ENCODE data around the gene IGF2R. TPM values are rescaled to one million over a fixed set of nuclear protein-coding genes. Genes with fewer than 3 reads are reported as not detected.
A peak's percentile ranks its signal among the peaks of the same experiment; 100 is the strongest.

The IGF2R gene
- total and polyA plus RNA-seq, 2 experiments from 2014 or later, result 8.1 to 30.9 TPM

- no peaks in the 10 kb centered on the region for H3K27me3 ChIP-seq (replicated peaks; ENCODE audit: insufficient read depth)
- no peak overlapping the region for H3K4me3 ChIP-seq
- no peaks in the 10 kb centered on the region for H3K79me2 ChIP-seq (ENCODE audit: insufficient read depth)
- in situ Hi-C loops (cut with MboI), result no loop called here
- H3K9me2 ChIP-seq (ENCODE audit: insufficient read depth), result no peaks in the 10 kb centered on the region
- TF ChIP-seq EZH2phosphoT487 (IDR thresholded peaks at IDR 0.05; ENCODE audit: insufficient read depth, low read depth) (no peak), EZH2 (IDR thresholded peaks at IDR 0.05; ENCODE audit: insufficient read depth, poor library complexity, severe bottlenecking) (no peak)
- H3K4me2 ChIP-seq (ENCODE audit: unreplicated experiment), result no peak overlapping the region
- H3K27ac ChIP-seq, result no peak overlapping the region
- H2AFZ ChIP-seq, result no peak overlapping the region
- 86 to 87% methylated on average over 17 of the region's 17 CpGs for WGBS, 2 experiments (ENCODE audit: low coverage in 1 of 2, low lambda C conversion rate in 2 of 2, missing lambda C conversion rate in 2 of 2)
- no peaks in the 10 kb centered on the region for H3K9me3 ChIP-seq (ENCODE audit: low read depth)
- peaks cover 28% of the 10 kb centered on the region for H3F3A ChIP-seq (ENCODE audit: insufficient read depth)
- no peak overlapping the region for H3K9ac ChIP-seq
- H3K4me1 ChIP-seq (ENCODE audit: insufficient read depth), result peaks cover 36% of the 10 kb centered on the region
- H4K20me1 ChIP-seq (ENCODE audit: insufficient read depth), result no peaks in the 10 kb centered on the region
- H3K36me3 ChIP-seq (ENCODE audit: low read depth), result no peaks in the 10 kb centered on the region; the same call in 1 of the 2 replicates
- no peak for DNase-seq
Measured at GRCh38 chr6:160034036-160034930, 65.4 kb downstream of the IGF2R start.

DNA sequence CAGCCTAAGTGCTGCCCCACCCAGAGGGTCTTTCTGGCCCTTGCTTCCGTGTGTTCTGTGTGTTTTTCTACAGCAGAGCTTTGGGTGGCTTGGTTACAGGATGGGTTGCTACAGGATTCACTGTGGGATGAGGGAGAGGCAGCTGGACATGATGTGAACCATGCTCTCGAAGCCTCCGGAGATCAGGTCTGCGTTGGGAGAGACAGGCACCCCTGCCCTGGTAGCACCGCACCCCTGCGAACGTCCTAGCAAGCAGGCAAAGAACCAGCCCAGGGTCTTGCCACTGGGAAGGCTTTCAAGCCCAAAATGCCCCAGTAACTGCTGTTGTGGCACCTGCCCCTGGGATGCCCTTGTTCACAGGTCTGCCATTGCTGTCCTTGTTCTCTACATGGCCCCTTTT lies 66.4 kb downstream of the IGF2R start:
- Histone ChIP-seq H3K4me3 (no peak overlapping the region), H3K27me3 (replicated peaks; ENCODE audit: insufficient read depth) (no peaks in the 10 kb centered on the region), H3K4me2 (ENCODE audit: unreplicated experiment) (no peak overlapping the region), H2AFZ (no peak overlapping the region), H3K9me2 (ENCODE audit: insufficient read depth) (no peaks in the 10 kb centered on the region), H4K20me1 (ENCODE audit: insufficient read depth) (no peaks in the 10 kb centered on the region), H3K79me2 (ENCODE audit: insufficient read depth) (no peaks in the 10 kb centered on the region), H3F3A (ENCODE audit: insufficient read depth) (peaks cover 20% of the 10 kb centered on the region), H3K9ac (no peak overlapping the region), H3K9me3 (ENCODE audit: low read depth) (no peaks in the 10 kb centered on the region), H3K27ac (no peak overlapping the region), H3K36me3 (ENCODE audit: low read depth) (no peaks in the 10 kb centered on the region; the same call in 1 of the 2 replicates), H3K4me1 (ENCODE audit: insufficient read depth) (peaks cover 30% of the 10 kb centered on the region)
- in situ Hi-C loops (cut with MboI), result no loop called here
- WGBS, 2 experiments (ENCODE audit: low coverage in 1 of 2, low lambda C conversion rate in 2 of 2, missing lambda C conversion rate in 2 of 2), result 95 to 98% methylated on average over 7 of the region's 7 CpGs
- no peak for TF ChIP-seq EZH2 (IDR thresholded peaks at IDR 0.05; ENCODE audit: insufficient read depth, poor library complexity, severe bottlenecking)
- no peak for TF ChIP-seq EZH2phosphoT487 (IDR thresholded peaks at IDR 0.05; ENCODE audit: insufficient read depth, low read depth)
- no peak for DNase-seq

GRCh38 chr6:160035693-160036330 lies 66.9 kb downstream of the IGF2R start:
- in situ Hi-C loops (cut with MboI), result no loop called here
- no peaks in the 10 kb centered on the region for H3K79me2 ChIP-seq (ENCODE audit: insufficient read depth)
- no peaks in the 10 kb centered on the region for H3K9me2 ChIP-seq (ENCODE audit: insufficient read depth)
- H3K27me3 ChIP-seq (replicated peaks; ENCODE audit: insufficient read depth), result no peaks in the 10 kb centered on the region
- H3K9ac ChIP-seq, result peak overlapping the region; percentile 31; the same call in 1 of the 2 replicates
- H3K27ac ChIP-seq, result peak overlapping the region; percentile 72
- no peaks in the 10 kb centered on the region for H3K9me3 ChIP-seq (ENCODE audit: low read depth)
- H3K4me2 ChIP-seq (ENCODE audit: unreplicated experiment), result peak overlapping the region; percentile 58
- DNase-seq, result peak; percentile 32
- H3F3A ChIP-seq (ENCODE audit: insufficient read depth), result peaks cover 20% of the 10 kb centered on the region
- H3K4me1 ChIP-seq (ENCODE audit: insufficient read depth), result peaks cover 24% of the 10 kb centered on the region
- WGBS, 2 experiments (ENCODE audit: low coverage in 1 of 2, low lambda C conversion rate in 2 of 2, missing lambda C conversion rate in 2 of 2), result 79 to 85% methylated on average over 12 of the region's 12 CpGs
- no peak overlapping the region for H2AFZ ChIP-seq
- H3K36me3 ChIP-seq (ENCODE audit: low read depth), result no peaks in the 10 kb centered on the region; the same call in 1 of the 2 replicates
- no peaks in the 10 kb centered on the region for H4K20me1 ChIP-seq (ENCODE audit: insufficient read depth)
- H3K4me3 ChIP-seq, result no peak overlapping the region
- TF ChIP-seq EZH2 (IDR thresholded peaks at IDR 0.05; ENCODE audit: insufficient read depth, poor library complexity, severe bottlenecking) (no peak), EZH2phosphoT487 (IDR thresholded peaks at IDR 0.05; ENCODE audit: insufficient read depth, low read depth) (no peak)

GRCh38 chr6:160036331-160036695 lies 67.4 kb downstream of the IGF2R start:
- H3K9ac ChIP-seq, result peak overlapping the region; percentile 31
- H4K20me1 ChIP-seq (ENCODE audit: insufficient read depth), result no peaks in the 10 kb centered on the region
- H3K27me3 ChIP-seq (replicated peaks; ENCODE audit: insufficient read depth), result no peaks in the 10 kb centered on the region
- in situ Hi-C loops (cut with MboI), result no loop called here
- H2AFZ ChIP-seq, result peak overlapping the region; percentile 21; the same call in 1 of the 2 replicates
- DNase-seq, result no peak
- peak overlapping the region; percentile 72 for H3K27ac ChIP-seq
- TF ChIP-seq EZH2phosphoT487 (IDR thresholded peaks at IDR 0.05; ENCODE audit: insufficient read depth, low read depth) (no peak), EZH2 (IDR thresholded peaks at IDR 0.05; ENCODE audit: insufficient read depth, poor library complexity, severe bottlenecking) (no peak)
- no peaks in the 10 kb centered on the region for H3K9me3 ChIP-seq (ENCODE audit: low read depth)
- no peaks in the 10 kb centered on the region; the same call in 1 of the 2 replicates for H3K36me3 ChIP-seq (ENCODE audit: low read depth)
- H3K4me3 ChIP-seq, result peak overlapping the region; percentile 10; the same call in 1 of the 2 replicates
- H3K9me2 ChIP-seq (ENCODE audit: insufficient read depth), result no peaks in the 10 kb centered on the region
- peaks cover 21% of the 10 kb centered on the region for H3K4me1 ChIP-seq (ENCODE audit: insufficient read depth)
- H3K79me2 ChIP-seq (ENCODE audit: insufficient read depth), result no peaks in the 10 kb centered on the region
- peaks cover 23% of the 10 kb centered on the region for H3F3A ChIP-seq (ENCODE audit: insufficient read depth)
- WGBS, 2 experiments (ENCODE audit: low coverage in 1 of 2, low lambda C conversion rate in 2 of 2, missing lambda C conversion rate in 2 of 2), result 21 to 26% methylated on average over 6 of the region's 6 CpGs
- H3K4me2 ChIP-seq (ENCODE audit: unreplicated experiment), result peak overlapping the region; percentile 58
